ENCODE results near the gene PNLIP.

Gene PNLIP

DNA sequence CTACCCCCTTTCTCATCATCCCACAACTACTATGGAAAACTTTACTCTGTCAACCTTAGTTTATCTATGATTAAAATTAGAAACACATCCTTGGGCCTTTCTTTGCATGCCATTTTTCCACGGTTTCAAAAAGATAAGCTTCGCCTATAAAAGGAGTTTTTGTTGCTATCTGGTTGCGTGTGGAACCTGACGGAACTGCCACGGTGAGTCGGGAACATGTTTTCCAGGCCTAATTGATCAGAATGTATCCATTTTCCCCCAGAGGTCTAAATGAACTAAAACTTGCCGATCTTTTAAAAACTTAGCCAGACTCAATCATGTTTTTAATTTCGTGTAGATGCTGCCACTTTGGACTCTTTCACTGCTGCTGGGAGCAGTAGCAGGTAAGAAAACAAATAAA, at the start of gene PNLIP:
TSS of gene PNLIP (plus strand) at position 176 of the 400 bp plus-strand sequence. CDS start at position 338, 162 bp downstream.
- no peak for DNase-seq

DNA sequence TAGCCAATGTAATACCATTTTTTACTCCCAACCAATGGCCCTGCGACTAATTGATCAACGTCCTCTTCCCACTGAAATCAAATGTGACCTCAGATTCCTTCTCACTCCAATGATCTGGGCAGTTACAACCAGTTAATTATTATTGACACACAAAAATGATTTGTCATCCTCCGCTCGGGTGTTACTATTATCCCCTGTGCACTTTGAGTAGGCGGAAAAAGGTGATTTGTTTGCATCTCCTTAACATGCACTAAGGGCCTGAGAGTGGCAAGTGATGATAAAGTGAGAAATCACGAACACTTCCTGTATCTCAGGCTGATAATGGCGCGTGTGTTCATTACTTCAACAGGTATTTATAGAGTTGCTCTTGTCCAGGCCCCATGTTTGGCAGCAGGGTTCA, 40.9 kb upstream of the PNLIP start:
- DNase-seq, result no peak

DNA sequence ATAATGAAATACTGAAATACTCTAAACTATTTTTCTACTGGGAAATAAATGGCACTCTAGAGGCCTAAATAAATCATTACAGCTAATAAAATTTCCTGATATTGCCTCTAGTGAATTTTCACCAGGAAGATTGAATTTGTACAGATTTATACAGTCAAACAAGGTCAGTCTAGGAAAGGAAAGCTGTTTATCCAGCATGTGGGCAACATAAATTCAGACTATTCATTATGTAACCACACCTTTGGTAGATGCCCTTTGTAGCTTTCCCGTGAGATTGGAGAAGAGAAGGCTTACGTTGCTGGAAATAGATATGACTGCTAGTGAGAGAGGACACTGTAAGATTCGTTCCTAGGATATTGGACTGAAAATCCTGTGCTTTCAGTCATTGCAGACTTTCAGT, 35.2 kb upstream of the PNLIP start:
- no peak for DNase-seq

DNA sequence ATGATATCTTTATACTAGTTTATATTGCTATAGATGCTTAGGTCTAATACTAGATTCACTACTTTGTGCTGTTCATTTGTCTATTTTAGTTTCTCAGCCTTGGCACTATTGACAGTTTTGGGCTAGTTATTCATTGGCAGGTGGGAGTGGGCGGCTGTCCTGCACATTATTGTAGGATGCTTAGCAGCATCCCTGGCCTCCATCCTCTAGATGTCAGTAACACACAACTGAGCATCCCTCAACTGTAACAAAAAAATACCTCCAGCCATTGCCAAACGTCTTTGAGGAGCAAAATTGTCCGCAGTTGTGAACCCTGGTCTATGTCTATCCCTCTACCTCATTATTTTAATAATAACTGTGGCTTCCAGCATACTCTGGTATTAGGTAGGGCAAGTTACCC, 34.4 kb upstream of the PNLIP start:
- no peak for DNase-seq

DNA sequence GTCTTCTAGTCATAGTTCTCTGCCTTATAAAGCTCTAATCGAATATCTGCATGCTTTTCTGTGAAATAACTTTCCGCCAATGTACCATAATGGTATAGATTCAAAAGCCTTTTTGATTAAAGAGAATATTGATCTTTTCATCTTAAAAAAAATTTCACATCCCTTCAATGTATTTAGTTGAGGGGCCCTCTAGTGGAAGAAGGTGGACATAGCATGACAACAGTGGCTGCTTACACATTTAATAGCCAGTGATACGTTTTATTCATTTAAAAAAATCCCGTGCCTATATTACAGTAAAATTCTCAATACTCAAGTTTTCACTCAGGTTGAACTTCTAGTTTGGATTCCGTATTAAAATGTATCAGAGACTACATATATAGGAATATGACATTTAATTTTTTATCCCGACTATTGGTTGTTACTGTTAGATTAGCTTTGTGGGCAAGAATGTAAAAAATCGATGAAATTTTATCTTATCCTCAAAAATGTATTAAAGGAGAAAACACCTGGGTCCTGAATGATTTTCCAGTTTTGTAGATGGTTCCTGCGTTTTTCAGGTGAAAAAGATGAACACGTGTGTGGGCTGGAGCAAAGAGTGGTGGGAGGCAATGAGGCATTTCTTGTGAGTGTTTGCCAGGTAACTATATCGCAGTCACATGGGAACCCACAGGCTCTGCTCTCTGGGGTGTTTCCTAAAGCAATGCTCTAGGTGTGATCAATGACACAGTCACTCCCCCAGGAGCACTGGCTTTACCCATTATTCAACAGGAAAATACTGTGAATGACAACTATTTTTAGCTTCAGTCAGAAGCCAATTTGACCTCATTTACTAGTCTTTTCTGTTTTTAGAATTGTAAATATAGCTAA, 24.1 kb upstream of the PNLIP start:
- peak; percentile 74 for DNase-seq

DNA sequence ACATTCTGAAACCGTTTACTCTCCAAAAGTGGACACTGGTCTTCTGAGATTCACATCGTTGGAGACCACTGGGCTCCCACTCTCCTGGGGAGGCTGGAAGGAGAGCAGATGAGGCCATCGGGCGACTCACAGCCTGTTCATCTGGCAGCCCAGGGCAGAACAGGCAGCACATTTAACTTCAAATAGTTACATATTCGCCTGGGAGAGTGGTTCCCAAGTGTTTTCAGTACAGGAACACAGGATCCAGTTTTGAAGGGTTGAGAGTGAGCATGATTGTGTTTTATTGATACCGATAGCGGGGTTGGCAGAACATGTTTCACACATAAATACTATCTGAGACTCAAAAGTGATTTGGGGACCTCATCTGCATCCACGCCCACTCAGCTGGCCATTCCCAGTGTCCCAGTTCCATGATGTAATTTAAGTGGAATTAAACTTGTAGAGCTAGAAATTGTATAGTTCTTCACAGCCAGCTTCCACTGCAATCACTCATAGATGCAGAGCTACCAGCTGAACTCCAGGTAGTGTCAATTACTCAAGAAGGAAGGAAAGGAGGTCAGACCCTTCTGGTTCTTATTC, 22.8 kb upstream of the PNLIP start:
- DNase-seq, result no peak

DNA sequence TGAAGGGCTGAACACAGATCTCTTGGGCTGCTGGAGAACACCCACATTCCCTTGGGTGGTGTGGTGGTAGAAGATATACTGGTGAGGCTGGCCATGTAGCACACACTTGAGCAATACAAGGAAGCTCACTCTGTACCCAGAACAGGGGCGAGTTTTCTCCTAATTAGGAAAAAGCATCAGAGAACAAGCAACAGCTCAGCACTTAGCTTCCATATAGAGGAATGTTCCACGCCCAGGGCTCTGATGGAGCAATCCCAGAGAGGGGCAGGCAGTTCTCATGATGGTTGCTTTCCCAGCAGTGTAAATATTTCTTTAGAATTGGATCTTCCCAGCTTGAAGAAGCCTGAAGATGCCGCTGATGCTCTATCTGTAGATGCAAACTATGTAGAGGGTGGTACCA, 21.0 kb upstream of the PNLIP start:
- DNase-seq, result no peak

DNA sequence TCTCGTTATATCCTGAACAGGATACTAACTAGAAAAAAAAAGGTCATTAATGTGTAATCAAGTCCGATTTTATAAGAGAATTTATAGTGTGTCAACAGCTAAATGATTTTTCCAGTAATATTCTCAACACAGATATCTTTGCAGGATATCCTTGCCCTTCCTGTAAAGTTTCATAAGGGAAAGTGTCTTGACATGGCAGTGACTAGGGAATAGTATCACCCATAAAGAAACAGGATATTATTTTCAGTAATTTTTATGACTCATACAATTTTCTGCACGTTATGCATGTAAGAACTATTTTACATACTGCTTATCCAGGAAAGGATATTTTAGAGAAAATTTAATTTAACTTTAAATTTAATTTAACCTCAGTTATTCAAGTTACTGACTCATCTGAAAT, 19.5 kb upstream of the PNLIP start:
- DNase-seq, result no peak

DNA sequence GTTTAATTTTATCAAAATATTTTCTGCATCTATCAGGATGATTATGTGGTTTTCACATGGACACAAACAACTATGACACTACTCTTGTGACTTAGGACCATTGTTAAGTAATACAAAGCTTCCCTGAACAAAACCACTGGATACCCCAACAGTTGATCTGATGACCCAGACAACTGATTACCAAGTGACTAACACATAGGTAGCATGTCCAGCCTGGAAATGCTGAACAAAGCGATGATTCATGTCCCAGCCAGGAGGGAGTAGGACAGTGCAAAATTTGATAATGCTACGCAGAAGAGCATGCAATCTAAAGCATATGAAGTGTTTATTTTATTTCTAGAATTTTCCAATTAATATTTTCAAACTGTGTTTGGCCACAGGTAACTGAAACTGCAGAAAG, 8.9 kb upstream of the PNLIP start:
- no peak for DNase-seq

DNA sequence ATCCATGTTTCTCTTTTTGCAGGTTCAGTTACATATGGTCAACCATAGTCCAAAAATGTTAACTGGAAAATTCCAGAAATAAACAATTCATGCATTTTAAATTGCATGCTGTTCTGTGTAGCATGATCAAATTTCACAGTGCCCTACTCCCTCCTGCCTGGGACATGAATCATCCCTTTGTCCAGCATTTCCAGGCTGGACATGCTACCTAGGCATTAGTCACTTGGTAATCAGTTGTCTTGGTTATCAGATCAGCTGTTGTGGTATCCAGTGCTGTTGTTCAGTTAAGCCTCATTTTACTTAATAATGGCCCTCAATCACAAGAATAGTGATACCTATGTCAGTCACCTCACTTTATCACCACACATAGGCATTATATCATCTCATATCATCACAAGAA, 7.3 kb upstream of the PNLIP start:
- DNase-seq, result no peak

DNA sequence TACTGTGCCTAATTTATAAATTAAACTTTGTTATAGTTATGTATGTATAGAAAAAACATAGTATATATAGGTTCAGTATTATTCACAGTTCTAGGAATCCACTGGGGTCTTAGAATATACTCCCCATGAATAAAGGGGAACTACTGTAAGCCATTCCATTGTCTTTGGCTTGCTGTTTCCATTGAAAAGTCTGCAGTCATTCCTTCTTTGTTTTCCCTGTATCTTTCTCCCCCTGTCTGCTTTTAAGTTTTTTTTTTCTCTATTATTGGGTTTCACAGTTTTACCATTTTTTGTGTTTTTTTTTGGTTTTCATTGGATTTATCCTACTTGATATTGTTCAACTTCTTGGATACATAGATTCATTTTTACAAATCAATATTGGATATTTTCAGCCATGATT, 6.7 kb upstream of the PNLIP start:
- DNase-seq, result no peak

DNA sequence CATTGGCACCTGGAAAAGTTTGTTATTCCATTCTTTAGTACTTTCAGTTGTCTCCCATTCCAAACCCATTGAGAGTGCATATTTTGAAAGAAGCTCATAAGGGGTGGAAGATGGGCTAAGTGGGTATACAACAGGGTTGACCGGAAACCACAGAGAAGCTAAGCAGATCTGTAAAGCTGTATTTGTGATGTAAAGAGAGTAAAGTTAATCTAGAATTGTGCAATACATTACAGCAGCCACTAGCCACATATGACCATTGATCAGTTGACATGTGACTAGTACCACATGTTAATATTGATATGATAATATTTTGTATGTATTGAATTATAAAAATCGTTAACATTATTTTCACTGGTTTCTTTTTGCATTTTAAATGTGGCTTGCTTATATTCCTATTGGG, 4.9 kb upstream of the PNLIP start:
- no peak for DNase-seq

DNA sequence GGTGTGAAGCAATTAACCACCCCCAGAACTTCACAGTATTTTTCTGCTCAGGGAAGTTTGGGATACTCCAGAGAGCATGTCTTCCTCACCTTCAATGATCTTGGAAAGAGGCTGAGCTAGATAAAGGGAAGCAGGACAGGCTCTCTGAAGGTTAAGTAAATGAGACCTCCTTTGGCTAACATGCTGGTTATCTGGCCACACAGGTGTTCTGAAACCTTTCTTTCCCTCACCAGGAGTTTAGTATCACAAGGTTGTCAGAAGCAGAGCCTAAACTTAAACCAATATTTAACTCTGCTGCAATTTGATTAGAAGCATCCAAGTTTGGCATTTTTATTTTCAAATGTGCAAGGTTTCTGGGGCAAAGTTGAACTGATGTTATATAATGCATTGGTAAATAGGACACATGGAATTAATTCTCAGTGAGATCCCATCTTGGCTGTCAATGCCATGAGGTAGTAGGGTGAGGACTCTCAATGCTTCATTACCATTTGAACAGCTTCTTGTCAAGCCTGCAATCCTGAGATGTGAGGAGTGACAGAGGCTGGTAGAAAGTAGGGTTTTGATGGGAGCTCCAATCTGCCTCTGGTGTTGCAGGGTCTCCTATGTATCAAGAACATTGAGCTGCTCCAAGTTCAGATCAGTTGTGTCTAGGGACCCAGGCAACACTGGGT, 3.6 kb upstream of the PNLIP start:
- no peak for DNase-seq

DNA sequence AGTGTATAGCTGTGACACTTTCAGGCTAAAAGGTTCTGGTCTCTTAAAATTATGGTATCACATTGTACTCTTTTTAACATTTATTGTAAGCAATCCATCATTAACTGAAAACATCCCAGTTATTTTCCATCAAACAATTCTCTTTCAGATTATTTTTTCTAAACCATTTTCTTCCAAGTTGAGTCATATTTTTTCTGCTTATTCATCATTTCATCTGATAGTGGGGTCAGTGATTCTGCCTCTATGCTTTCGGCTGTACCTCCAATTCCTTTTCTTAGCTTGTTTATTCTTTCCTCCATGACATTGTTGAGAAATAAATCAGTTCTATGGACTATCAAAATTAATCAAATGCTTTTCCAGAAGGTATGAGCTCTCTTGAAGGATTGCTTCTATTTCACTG, 609 bp upstream of the PNLIP start:
- DNase-seq, result no peak

DNA sequence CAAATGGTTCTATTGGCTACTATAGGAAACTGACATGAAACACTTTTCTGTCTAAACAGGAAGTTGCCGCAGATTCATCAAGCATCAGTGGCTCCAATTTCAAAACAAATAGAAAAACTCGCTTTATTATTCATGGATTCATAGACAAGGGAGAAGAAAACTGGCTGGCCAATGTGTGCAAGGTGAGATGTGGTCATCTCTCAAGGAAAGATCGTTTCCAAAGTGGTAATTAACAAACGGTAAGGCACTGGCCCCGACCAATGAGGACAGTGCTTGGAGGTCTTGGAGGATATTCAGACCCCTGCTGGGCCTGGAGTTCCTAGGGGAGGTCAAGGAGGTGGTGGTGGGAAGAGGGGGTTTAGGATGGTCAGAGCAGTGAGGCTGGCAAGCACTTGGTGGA, 2.6 kb downstream of the PNLIP start:
- DNase-seq, result no peak

DNA sequence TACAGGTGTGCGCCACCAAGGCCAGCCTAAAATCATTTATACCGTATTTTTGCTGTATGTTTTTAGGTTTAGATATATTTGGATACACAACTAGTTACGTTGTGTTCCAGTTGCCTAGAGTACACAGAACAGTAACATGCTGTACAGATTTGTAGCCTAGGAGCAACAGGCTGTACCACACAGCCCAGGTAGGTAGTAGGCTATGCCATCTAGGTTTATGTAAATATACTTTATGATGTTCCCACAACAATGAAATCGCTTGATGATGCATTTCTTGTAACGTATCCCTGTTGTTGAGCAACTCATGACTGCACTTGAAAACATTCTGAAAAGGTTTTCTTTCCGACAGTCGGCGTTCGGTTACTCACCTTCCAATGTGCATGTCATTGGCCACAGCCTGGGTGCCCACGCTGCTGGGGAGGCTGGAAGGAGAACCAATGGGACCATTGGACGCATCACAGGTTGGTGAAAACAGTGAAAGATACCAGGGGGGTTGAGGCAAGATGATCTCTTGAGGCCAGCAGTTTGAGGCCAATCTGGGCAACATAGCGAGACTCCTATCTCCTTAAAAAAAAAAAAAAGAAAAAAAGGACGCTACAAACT, 7.7 kb downstream of the PNLIP start:
- no peak for DNase-seq

DNA sequence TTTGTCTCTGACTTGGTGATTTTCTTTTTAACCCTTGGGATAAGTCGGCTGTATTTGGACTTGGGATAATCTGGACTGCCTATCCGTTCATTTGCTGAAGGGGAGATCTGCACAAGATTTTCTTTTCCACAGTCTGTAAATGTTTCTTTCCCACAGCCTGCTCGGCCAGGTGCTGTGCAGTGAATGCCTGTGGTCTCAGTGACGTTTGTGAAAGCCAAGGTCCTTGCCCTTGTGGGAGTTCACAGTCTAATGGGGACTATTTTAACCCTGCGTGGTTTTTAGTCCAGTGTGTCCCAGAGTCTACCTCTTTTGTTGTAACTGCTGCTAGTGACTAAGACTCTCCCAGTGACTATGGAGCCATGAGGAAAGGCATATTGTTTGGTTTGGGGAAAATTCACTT, 8.9 kb downstream of the PNLIP start:
- no peak for DNase-seq

DNA sequence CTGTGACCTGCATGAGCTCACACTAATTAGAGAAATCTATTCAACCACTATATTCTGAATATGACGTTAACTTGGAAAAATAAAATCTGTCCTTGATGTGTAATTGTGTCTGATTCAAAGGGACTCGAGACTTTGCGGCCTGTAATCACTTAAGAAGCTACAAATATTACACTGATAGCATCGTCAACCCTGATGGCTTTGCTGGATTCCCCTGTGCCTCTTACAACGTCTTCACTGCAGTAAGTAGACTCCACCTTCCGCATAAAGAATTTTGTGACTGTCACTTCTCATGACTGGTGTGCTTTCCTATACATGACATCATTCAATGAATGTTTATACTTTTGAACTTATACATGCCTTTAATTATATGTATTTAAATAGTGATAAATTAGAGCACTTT, 10.1 kb downstream of the PNLIP start:
- DNase-seq, result peak; percentile 7

DNA sequence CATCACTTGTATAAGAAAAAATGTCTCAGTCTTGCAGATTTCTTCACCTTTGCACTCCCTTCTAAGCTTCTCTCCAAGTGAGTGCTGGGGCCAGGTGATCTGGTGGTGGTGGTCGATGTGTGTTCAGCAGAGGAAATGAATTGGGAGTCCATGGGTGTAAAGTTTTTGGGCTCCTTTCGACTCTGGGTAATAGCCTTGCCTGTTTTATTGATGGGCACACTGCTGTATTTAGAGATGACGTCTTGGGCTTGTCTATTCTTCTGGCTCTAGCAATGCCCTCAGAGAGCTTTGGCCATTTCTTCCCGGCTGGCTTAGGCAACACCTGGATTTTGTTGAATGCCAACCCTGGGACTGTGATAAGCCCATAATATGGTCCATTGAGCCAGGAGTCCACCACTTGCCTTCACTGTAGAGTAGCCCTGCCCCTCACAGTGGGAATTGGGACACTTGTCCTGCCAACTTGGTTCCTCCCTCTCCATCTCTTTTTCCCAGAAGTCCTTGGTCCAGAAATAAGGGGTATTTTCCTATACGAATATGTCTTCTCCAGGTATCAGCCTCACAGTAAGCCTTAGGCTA, 11.7 kb downstream of the PNLIP start:
- DNase-seq, result no peak

DNA sequence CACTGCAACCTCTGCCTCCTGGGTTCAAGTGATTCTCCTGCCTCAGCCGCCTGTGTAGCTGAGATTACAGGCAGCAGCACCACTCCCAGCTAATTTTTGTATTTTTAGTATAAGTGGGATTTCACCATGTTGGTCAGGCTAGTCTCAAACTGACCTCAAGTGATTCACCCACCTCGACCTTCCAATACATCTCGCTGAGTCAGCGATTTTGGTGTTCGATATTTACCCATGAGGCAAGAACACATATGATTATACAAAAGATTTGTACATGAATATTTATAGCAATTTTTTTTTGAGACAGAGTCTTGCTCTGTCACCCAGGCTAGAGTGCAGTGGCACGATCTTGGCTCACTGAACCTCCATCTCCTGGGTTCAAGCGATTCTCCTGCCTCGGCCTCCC, 19.8 kb downstream of the PNLIP start:
- no peak for DNase-seq

DNA sequence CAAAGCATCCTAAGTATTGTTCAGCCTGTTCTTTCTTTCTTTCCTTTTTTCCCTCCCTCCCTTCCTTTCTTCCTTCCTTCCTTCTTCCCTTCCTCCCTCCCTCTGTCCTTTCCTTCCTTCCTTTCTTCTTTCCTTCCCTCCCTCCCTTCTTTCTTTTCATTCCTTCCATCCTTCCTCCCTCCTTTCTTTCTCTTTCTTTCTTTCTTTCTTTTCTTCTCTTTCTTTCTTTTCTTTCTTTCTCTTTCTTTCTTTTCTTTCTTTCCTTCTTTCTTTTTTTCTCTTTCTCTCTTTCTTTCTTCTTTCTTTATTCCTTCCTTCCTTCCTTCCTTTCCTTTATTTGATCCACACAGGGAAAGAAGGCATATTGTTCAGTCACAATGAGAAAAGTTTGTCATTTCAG, 21.2 kb downstream of the PNLIP start:
- DNase-seq, result no peak

DNA sequence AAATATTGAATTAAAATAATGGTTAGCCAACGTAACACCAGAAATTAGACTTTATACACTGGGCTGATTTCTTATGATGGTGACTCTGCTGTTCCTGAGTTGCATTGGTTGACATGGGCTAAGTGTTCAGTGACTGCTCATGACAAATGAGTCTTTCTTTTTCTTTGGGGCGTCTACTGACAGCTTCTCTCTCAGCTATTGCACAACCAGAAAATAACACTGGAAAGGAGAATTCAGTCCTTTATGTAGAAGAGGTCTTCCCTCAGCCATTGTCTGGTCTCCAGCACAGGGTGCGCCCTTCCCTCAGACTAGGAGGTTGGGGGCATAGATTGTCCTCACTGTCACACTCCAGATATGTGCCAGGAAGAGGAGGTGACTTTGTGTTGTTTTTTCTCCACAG, 21.6 kb downstream of the PNLIP start:
- no peak for DNase-seq

DNA sequence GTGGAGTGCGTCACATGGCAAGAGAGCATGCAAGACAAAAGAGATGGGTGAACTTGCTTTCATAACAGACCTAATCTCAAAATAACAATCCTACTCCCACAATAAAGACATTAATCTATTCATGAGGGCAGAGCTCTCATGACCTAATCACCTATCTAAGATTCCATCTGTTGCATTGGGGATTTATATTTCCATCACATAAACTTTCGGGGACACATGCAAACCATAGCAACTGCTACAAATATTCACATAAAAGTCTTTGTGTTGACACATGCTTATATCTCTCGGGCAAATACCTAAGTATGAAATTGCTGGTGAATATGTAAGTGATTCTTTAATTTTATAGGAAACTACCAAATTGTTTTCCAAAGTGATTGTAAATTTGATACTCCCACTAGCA, 29.1 kb downstream of the PNLIP start:
- no peak for DNase-seq
